Retinal pigment epithelial cell (primary cell): ENCODE results near the gene MEIKIN.

Experiments used
- DNase-seq: peaks from one replicate; pipeline ENCODE4 v3.0.0-alpha.2; 2010; ENCODE audit warnings: low read depth
- H3K4me3 ChIP-seq: 2 replicates; pipeline ENCODE4 v1.5.1; 2011; ENCODE audit warnings: mild to moderate bottlenecking, low read length, control low read depth, moderate library complexity
- TF ChIP-seq, protein P1 (sequence below): conservative IDR thresholded peaks from 2 replicates; pipeline ENCODE4 v1.5.1; 2011; ENCODE audit warnings: low read depth, low read length, control low read depth, inconsistent platforms

MEIKIN gene

DNA sequence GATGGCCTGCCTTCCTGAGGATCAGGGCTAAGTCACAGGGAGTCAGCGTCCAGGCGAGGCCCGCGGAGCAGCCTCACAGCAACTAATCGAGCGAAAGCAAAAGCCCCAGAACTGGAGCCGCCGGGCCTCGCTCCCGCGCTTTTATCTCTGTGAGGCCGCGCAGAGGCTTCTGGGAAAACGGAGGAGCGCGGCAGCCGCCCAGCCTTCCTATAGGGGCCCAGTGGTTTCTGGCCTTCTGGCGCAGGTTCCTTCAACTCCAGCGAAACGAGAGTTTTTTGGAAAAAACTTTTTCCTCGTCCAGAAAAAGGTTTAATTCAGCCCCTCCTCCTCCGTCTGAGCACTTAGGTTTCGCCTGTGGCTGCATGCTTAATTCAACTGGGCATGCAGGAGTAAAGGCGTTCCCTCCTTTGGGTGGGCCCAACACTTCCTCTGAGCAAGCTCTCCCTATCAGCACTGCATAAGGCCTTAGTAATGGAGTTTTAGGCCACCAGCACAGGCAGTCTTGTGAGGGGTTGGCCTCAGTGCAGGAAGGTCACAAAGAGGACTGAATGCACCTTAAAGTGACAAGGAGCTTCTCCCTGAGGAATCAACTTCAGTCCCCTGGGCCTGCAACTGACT lies at the start of gene MEIKIN:
TSS of gene MEIKIN (minus strand) at position 113 of the 618 bp plus-strand sequence. CDS start 158 bp downstream, outside the sequence.
- TF ChIP-seq, protein P1, sequence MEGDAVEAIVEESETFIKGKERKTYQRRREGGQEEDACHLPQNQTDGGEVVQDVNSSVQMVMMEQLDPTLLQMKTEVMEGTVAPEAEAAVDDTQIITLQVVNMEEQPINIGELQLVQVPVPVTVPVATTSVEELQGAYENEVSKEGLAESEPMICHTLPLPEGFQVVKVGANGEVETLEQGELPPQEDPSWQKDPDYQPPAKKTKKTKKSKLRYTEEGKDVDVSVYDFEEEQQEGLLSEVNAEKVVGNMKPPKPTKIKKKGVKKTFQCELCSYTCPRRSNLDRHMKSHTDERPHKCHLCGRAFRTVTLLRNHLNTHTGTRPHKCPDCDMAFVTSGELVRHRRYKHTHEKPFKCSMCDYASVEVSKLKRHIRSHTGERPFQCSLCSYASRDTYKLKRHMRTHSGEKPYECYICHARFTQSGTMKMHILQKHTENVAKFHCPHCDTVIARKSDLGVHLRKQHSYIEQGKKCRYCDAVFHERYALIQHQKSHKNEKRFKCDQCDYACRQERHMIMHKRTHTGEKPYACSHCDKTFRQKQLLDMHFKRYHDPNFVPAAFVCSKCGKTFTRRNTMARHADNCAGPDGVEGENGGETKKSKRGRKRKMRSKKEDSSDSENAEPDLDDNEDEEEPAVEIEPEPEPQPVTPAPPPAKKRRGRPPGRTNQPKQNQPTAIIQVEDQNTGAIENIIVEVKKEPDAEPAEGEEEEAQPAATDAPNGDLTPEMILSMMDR: no peak

GRCh38 chr5:131994533-131995226 lies 49.2 kb upstream of the MEIKIN start:
- TF ChIP-seq, protein P1: no peak
- DNase-seq: no peak
- no peak overlapping the region for H3K4me3 ChIP-seq

More for the DNA sequence above, at the start of gene MEIKIN:
- no peak for DNase-seq
- no peak within 1 kb of the TSS for H3K4me3 ChIP-seq

- TF ChIP-seq, protein P1: no peak
- no peak for DNase-seq
- no peak overlapping the region for H3K4me3 ChIP-seq
These were observed 48.6 kb upstream of the MEIKIN start for GRCh38 chr5:131994090-131994489.

GRCh38 chr5:131993676-131994075 lies 48.2 kb upstream of the MEIKIN start:
- DNase-seq: no peak
- TF ChIP-seq, protein P1: no peak
- no peak overlapping the region for H3K4me3 ChIP-seq

DNA sequence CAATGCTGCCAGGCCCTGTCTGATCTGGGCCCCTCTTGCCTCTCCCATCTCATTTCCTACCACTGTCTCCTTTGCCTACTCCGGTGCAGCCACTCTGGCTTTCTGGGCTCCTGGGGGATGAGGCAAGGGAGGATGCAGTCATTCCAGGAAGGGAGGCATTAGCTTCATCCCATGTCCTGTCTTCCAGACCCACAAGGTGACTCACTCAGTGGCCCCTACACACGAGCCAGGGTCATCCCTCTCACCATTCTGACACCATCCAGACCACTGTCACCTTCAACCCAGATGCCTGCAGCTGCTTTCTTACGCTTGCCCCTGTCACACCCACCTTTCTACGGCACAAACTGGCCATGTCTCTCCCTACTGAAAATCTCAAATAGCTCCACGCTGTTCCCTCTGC lies 46.9 kb upstream of the MEIKIN start:
- TF ChIP-seq, protein P1: no peak
- no peak overlapping the region for H3K4me3 ChIP-seq
- no peak for DNase-seq

DNA sequence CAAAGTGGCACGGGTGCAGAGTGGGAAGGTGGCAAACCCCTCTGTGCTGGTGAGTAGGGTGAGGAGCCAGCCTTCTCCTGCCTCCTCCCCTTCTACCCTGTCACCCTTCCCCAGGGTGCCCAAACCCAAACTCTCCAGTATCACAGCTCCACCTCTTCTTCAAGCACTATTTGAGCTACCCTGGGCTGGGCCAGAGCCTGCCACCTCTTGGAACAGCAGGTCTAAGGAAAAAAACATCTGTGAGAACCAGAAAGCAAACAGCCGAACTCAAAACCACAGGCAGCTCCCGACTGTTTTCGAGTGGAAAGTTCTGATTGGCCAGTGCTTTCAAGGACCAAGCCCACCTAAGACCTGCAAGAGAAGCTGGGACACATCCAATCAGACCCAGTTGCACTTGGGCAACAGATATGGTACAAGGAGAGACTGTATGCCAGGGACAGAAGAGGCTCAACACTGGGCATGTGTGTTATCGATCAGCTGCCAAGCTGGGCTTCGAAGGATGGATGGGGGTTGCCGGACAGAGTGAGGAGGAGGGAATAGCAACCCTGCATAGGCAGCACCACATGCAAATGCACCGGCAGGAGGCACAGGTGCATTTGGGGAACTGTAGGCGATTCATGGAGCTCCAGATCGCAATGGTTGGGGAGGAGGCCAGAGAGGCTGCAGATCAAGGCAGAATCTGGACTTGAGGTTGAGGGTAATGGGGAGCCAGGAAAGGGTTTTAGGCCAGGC lies 46.3 kb upstream of the MEIKIN start:
- TF ChIP-seq, protein P1: no peak
- no peak for DNase-seq
- H3K4me3 ChIP-seq: no peak overlapping the region
